IMR-90 (cell line): Measurements from ENCODE around the gene GLIS1. TPM values are rescaled to one million over a fixed set of nuclear protein-coding genes. Genes with fewer than 3 reads are reported as not detected.

Experiments
- ATAC-seq: fragments of 200-7000 bp; cut with Tn5 transposase; 2 replicates; pipeline ENCODE4 v1.9.1; 2020; ENCODE audit warnings: low read depth, mild to moderate bottlenecking, moderate library complexity
- BruUV-seq: library from RNA; stranded (reverse); fragments of 400-500 nt; replicated peaks from 2 replicates; lab custom pipeline; 2021; lab: Mats Ljungman, UMichigan
- CTCF ChIA-PET: fragments of 300-600 bp; formaldehyde crosslinking; extraction: SDS; loops from one replicate; lab custom pipeline; 2021; ENCODE audit warnings: antibody characterized with exemption; lab: Yijun Ruan, JAX
- POLR2A ChIA-PET: fragments of 300-600 bp; sonication (Branson Sonifier 250); formaldehyde crosslinking; loops from one replicate; lab custom pipeline; 2022; ENCODE audit warnings: antibody characterized with exemption; ENCODE audit not compliant: unreplicated experiment; lab: Charles Lee
- DNase-seq: peaks from one replicate; pipeline ENCODE4 v3.0.0; 2013
- H2AFZ ChIP-seq: replicated peaks from 2 replicates; pipeline ENCODE3; 2013; ENCODE audit warnings: low read length, mild to moderate bottlenecking; ENCODE audit not compliant: poor library complexity
- H2AK5ac ChIP-seq: 2 replicates; pipeline ENCODE4 v1.6.1; 2013; ENCODE audit warnings: low read depth, low read length, inconsistent platforms
- H2AK9ac ChIP-seq: replicated peaks from 2 replicates; pipeline ENCODE3; 2013; ENCODE audit warnings: mild to moderate bottlenecking, low read depth, low read length, moderate library complexity; ENCODE audit not compliant: poor library complexity
- H2BK120ac ChIP-seq: 2 replicates; pipeline ENCODE4 v1.6.1; 2013; ENCODE audit warnings: low read depth, low read length, inconsistent platforms
- H2BK15ac ChIP-seq: 3 replicates; pipeline ENCODE4 v1.6.1; 2013; ENCODE audit warnings: low read depth, low read length, inconsistent platforms
- H2BK20ac ChIP-seq: 2 replicates; pipeline ENCODE4 v1.6.1; 2013; ENCODE audit warnings: low read depth, mild to moderate bottlenecking, inconsistent platforms, low read length, moderate library complexity
- H2BK5ac ChIP-seq: 2 replicates; pipeline ENCODE4 v1.6.1; 2013; ENCODE audit warnings: mild to moderate bottlenecking, low read depth, low read length, inconsistent platforms; ENCODE audit not compliant: poor library complexity, severe bottlenecking
- H3K14ac ChIP-seq: replicated peaks from 2 replicates; pipeline ENCODE4 v1.6.1; 2013; ENCODE audit warnings: low read depth, low read length, inconsistent platforms
- H3K18ac ChIP-seq: 2 replicates; pipeline ENCODE4 v1.6.1; 2013; ENCODE audit warnings: low read depth, low read length, control low read depth
- H3K23ac ChIP-seq: 2 replicates; pipeline ENCODE4 v1.6.1; 2013; ENCODE audit warnings: low read depth, low read length, inconsistent platforms
- H3K27ac ChIP-seq: 2 replicates; pipeline ENCODE4 v1.5.1; 2013; ENCODE audit warnings: mild to moderate bottlenecking, control low read depth, low read length; ENCODE audit not compliant: insufficient read depth
- H3K27me3 ChIP-seq: 2 replicates; pipeline ENCODE4 v1.6.1; 2013; ENCODE audit warnings: low read length; ENCODE audit not compliant: control insufficient read depth, insufficient read depth
- H3K36me3 ChIP-seq: 2 replicates; pipeline ENCODE4 v1.6.1; 2013; ENCODE audit warnings: low read length, mixed read lengths; ENCODE audit not compliant: control insufficient read depth, insufficient read depth
- H3K4ac ChIP-seq: 2 replicates; pipeline ENCODE4 v1.6.1; 2013; ENCODE audit warnings: low read depth, low read length, inconsistent platforms
- H3K4me1 ChIP-seq: 2 replicates; pipeline ENCODE4 v1.6.1; 2013; ENCODE audit warnings: low read length, mixed read lengths; ENCODE audit not compliant: control insufficient read depth, insufficient read depth
- H3K4me2 ChIP-seq: 2 replicates; pipeline ENCODE4 v1.6.1; 2013; ENCODE audit warnings: low read depth, mild to moderate bottlenecking, control low read depth, low read length, moderate library complexity
- H3K4me3 ChIP-seq: 2 replicates; pipeline ENCODE4 v1.5.1; 2013; ENCODE audit warnings: low read depth, mild to moderate bottlenecking, control low read depth, low read length, moderate library complexity; ENCODE audit not compliant: insufficient read depth
- H3K56ac ChIP-seq: 2 replicates; pipeline ENCODE4 v1.6.1; 2013; ENCODE audit warnings: low read length, inconsistent platforms; ENCODE audit not compliant: insufficient read depth; ENCODE audit errors: extremely low read depth
- H3K79me1 ChIP-seq, 2 experiments: 2 replicates each; pipeline ENCODE4 v1.6.1; 2013; ENCODE audit warnings: low read length in 2 of 2, inconsistent platforms in 1 of 2, low read depth in 1 of 2
- H3K9ac ChIP-seq: 2 replicates; pipeline ENCODE4 v1.6.1; 2013; ENCODE audit warnings: low read depth, low read length, control low read depth
- H3K9me1 ChIP-seq: 2 replicates; pipeline ENCODE4 v1.6.1; 2013; ENCODE audit warnings: low read length, inconsistent platforms; ENCODE audit not compliant: insufficient read depth
- H3K9me3 ChIP-seq: 2 replicates; pipeline ENCODE4 v1.6.1; 2013; ENCODE audit warnings: low read length; ENCODE audit not compliant: control insufficient read depth, insufficient read depth
- H4K20me1 ChIP-seq: 2 replicates; pipeline ENCODE4 v1.6.1; 2013; ENCODE audit warnings: low read length, inconsistent platforms; ENCODE audit not compliant: insufficient read depth
- H4K5ac ChIP-seq: 2 replicates; pipeline ENCODE4 v1.6.1; 2013; ENCODE audit warnings: mild to moderate bottlenecking, low read depth, low read length, control low read depth
- H4K8ac ChIP-seq, 2 experiments: 2 replicates each; pipeline ENCODE4 v1.6.1; 2013; ENCODE audit warnings: low read depth in 2 of 2, low read length in 2 of 2, control low read depth in 1 of 2, inconsistent platforms in 1 of 2
- H4K91ac ChIP-seq: 2 replicates; pipeline ENCODE4 v1.6.1; 2013; ENCODE audit warnings: low read depth, low read length, inconsistent platforms; ENCODE audit not compliant: insufficient read depth
- BHLHE40 ChIP-seq: fragments of 150-350 bp; IDR thresholded peaks from 2 replicates; pipeline ENCODE4 v1.6.1; 2016; ENCODE audit warnings: mild to moderate bottlenecking, low read depth, low read length
- CEBPB ChIP-seq: IDR thresholded peaks from 2 replicates; pipeline ENCODE4 v1.6.1; 2012; ENCODE audit warnings: low read depth, low read length, improper control_type of control experiment
- CHD1 ChIP-seq: IDR thresholded peaks from 2 replicates; pipeline ENCODE4 v1.6.1; 2012; ENCODE audit warnings: low read depth, low read length, improper control_type of control experiment
- CTCF ChIP-seq: conservative IDR thresholded peaks from 2 replicates; pipeline ENCODE4 v1.5.1; 2012; ENCODE audit warnings: mild to moderate bottlenecking, low read depth, low read length, improper control_type of control experiment
- ELK1 ChIP-seq: fragments of 150-350 bp; IDR thresholded peaks from 2 replicates; pipeline ENCODE4 v1.6.1; 2016; ENCODE audit warnings: low read depth, mild to moderate bottlenecking, low read length, moderate library complexity, borderline replicate concordance
- FOS ChIP-seq: fragments of 150-350 bp; IDR thresholded peaks from 2 replicates; pipeline ENCODE4 v1.6.1; 2016; ENCODE audit warnings: low read depth, low read length
- MAFK ChIP-seq: IDR thresholded peaks from 2 replicates; pipeline ENCODE4 v1.6.1; 2012; ENCODE audit warnings: low read depth, low read length, improper control_type of control experiment
- MAZ ChIP-seq: IDR thresholded peaks from 2 replicates; pipeline ENCODE4 v1.6.1; 2012; ENCODE audit warnings: low read depth, mild to moderate bottlenecking, low read length, improper control_type of control experiment, moderate library complexity, borderline replicate concordance
- MXI1 ChIP-seq: IDR thresholded peaks from 2 replicates; pipeline ENCODE4 v1.6.1; 2012; ENCODE audit warnings: low read depth, mild to moderate bottlenecking, low read length, moderate library complexity, borderline replicate concordance
- NFE2L2 ChIP-seq: fragments of 150-350 bp; IDR thresholded peaks from 2 replicates; pipeline ENCODE4 v1.6.1; 2016; ENCODE audit warnings: low read depth, mild to moderate bottlenecking, low read length
- POLR2A ChIP-seq: IDR thresholded peaks from 2 replicates; pipeline ENCODE4 v1.6.1; 2012; ENCODE audit warnings: mild to moderate bottlenecking, low read depth, low read length
- RCOR1 ChIP-seq: IDR thresholded peaks from 2 replicates; pipeline ENCODE4 v1.6.1; 2012; ENCODE audit warnings: mild to moderate bottlenecking, low read length, improper control_type of control experiment; ENCODE audit not compliant: insufficient replicate concordance
- RFX5 ChIP-seq: IDR thresholded peaks from 2 replicates; pipeline ENCODE4 v1.8.0; 2012; ENCODE audit warnings: low read depth, mild to moderate bottlenecking, low read length, moderate library complexity
- SMC3 ChIP-seq: fragments of 150-350 bp; IDR thresholded peaks from 2 replicates; pipeline ENCODE4 v1.6.1; 2016; ENCODE audit warnings: low read depth, mild to moderate bottlenecking, antibody characterized with exemption, low read length, moderate library complexity
- WGBS, 2 experiments: methylation state at CpG; one replicate each; pipeline versions ENCODE4 v1.1.5 to v1.1.7; 2013; ENCODE audit warnings: missing lambda C conversion rate in 2 of 2; ENCODE audit not compliant: insufficient read length in 1 of 2; ENCODE audit errors: extremely low coverage in 2 of 2; 5-methylcytosine and 5-hydroxymethylcytosine counted together
- dilution Hi-C: fragments of 300-500 bp; cut with HindIII; formaldehyde crosslinking; loops from one replicate; pipeline ENCODE4 v1.14.3; 2018; ENCODE audit warnings: low sequenced_read_pairs; ENCODE audit not compliant: unreplicated experiment
- in situ Hi-C: fragments of 300-500 bp; cut with MboI; formaldehyde crosslinking; loops from 3 replicates; pipeline ENCODE4 v1.14.3; 2019; ENCODE audit warnings: low sequenced_read_pairs, inconsistent platforms, mixed read lengths
- intact Hi-C: fragments of 100-400 bp; cut with micrococcal nuclease; formaldehyde crosslinking; loops from 2 replicates; pipeline ENCODE4 v1.10.0; 2022
- polyA plus RNA-seq, 3 experiments: library from polyadenylated mRNA; depleted of rRNA; stranded (reverse); fragments of >200 nt; gene quantifications; 2 replicates each; pipeline ENCODE4 v1.2.3, GENCODE V29; 2012; ENCODE audit warnings: low replicate concordance in 1 of 3
- total RNA-seq: library from RNA; depleted of rRNA; stranded (reverse); fragments of >200 nt; gene quantifications from 2 replicates; pipeline ENCODE4 v1.2.3, GENCODE V29; 2012

Gene GLIS1
- total and polyA plus RNA-seq, 2 of the 4 experiments (the other 2 are of a cell fraction) = 0.18 to 2.3 TPM

GRCh38 chr1:53703174-53703573, 35.8 kb downstream of the GLIS1 start:
- Histone ChIP-seq H2BK5ac (no peak overlapping the region), H3K23ac (no peak overlapping the region), H3K14ac (no peak overlapping the region), H2BK20ac (no peak overlapping the region), H4K91ac (no peak overlapping the region), H4K20me1 (peaks cover 17% of the 10 kb centered on the region), H3K9me1 (no peaks in the 10 kb centered on the region), H4K8ac (no peak overlapping the region), H4K5ac (no peak overlapping the region), H3K27me3 (peaks cover 7% of the 10 kb centered on the region), H3K27ac (no peak overlapping the region), H3K4ac (no peak overlapping the region), H3K4me3 (no peak overlapping the region), H2AFZ (no peak overlapping the region), H3K79me1 (peaks cover 0 to 4% of the 10 kb centered on the region in 2 experiments; a peak in 2 of 4 replicates), H3K18ac (no peak overlapping the region), H3K36me3 (no peaks in the 10 kb centered on the region; the same call in none of the 2 replicates), H3K9ac (no peak overlapping the region), H2BK120ac (no peak overlapping the region), H2AK5ac (no peak overlapping the region), H2BK15ac (no peak overlapping the region), H2AK9ac (no peak overlapping the region), H3K4me1 (peaks cover under 1% of the 10 kb centered on the region; the same call in 1 of the 2 replicates), H3K56ac (no peak overlapping the region), H3K9me3 (no peaks in the 10 kb centered on the region), H3K4me2 (no peak overlapping the region)
- in situ Hi-C loops = no loop called here
- no peak for ATAC-seq
- DNase-seq = no peak
- WGBS, 2 experiments = no CpG with 5 or more reads among the region's 1 CpG
- TF ChIP-seq POLR2A (no peak), MAFK (no peak), RFX5 (no peak), MXI1 (no peak), BHLHE40 (no peak), RCOR1 (no peak), CHD1 (no peak), ELK1 (no peak), NFE2L2 (no peak), CTCF (no peak), SMC3 (no peak), MAZ (no peak), FOS (no peak), CEBPB (no peak)
- BruUV-seq = no TSS peak
- dilution Hi-C loops = no loop called here
- ChIA-PET POLR2A (no interaction called here), CTCF (no interaction called here)
- intact Hi-C loops = no loop called here
